HG03439 (cell line): ENCODE measurements around the gene MON1B.

Experiments used
- ATAC-seq: cut with Tn5 transposase; IDR thresholded peaks from one replicate; pipeline ENCODE4 v1.9.1; 2021; ENCODE audit warnings: mild to moderate bottlenecking, moderate library complexity; ENCODE audit not compliant: unreplicated experiment

The MON1B gene

DNA sequence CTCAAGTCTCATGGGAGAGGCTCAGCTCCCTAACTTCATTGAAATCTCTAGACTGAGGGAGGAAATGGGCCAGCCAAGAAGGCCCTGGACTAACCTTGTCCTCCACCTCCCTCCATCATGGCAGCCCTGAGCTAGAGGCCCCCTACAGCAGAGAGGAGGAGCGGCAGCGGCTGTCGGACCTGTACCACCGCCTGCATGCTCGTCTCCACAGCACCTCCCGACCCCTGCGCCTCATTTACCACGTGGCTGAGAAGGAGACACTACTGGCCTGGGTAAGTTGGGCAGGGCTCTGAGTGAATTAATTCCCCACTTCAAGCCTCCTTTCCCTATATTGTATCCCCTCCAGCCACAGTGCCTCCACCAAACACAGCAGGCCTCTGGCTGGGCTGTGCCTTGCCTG is 4.4 kb downstream of the MON1B start:
- ATAC-seq: no peak

DNA sequence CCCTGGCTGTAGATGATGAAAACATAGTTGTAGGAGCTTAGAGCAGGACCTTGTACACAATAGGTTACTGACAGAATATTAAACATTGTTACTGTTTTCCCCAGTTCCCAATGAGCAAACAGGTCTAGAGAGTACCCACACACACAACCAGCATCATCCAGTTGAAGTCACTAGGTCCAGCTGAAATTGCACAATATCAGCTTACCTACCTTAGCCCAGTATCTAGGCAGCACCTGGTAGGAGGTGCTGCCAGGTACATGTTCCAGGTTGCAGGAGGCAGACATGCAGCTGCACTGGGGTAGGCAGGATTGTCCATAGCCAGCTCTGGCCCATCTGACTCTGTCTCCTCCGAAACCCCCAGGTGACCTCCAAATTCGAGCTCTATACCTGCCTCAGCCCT is 6.8 kb downstream of the MON1B start:
- ATAC-seq: no peak

GRCh38 chr16:77199211-77199610 is 8.2 kb downstream of the MON1B start, which contains the start of gene SYCE1L:
SYCE1L (plus strand) TSS chr16:77199408; CDS start chr16:77199452, 44 bp downstream.
- ATAC-seq: no peak

GRCh38 chr16:77206533-77206932 is 15.5 kb downstream of the MON1B start:
- ATAC-seq: no peak

- no peak for ATAC-seq
Measured at GRCh38 chr16:77207030-77207429, 16.0 kb downstream of the MON1B start.

- ATAC-seq: no peak
Measured at GRCh38 chr16:77208382-77208781, 17.4 kb downstream of the MON1B start.

DNA sequence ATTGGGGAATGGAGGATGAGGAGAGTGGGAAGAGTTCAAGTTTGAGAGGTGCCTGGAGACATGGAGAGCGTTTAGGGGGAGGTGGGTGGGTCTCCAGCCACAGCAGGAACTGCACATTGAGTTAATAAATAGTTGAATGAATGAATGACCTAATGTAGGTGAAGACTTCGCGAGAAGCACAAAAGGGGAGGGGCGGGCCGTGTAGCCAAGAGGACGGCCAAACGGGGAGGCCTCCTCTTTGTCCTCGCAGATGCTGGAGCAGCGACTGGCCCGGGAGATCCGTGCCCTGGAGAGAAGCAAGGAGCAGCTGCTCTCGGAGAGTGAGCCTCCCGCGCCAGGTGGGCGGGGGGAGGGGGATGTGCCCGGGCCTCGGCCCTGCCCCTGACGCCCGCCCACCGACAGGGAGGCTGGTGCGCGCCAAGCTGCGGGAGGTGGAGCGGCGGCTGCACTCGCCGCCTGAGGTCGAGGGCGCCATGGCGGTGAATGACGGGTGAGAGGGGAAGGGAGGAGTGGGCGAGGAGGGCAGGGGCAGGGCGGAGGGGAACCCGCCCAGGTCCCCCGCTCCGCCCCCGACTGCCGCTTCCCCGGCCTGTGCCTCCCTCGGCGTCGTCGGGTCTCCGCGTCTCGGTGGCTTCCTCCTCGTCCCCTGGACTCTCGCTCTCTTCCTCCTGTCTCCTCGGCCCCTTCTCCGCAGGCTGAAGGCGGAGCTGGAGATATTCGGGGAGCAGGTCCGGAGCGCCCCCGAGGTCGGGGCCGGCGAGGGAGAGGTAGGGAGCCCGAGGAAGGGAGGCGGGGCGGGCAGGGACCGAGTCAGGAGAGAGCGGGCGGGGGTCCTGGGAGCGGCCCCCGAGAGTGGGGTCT is 21.1 kb downstream of the MON1B start:
- peak; percentile 56 for ATAC-seq

DNA sequence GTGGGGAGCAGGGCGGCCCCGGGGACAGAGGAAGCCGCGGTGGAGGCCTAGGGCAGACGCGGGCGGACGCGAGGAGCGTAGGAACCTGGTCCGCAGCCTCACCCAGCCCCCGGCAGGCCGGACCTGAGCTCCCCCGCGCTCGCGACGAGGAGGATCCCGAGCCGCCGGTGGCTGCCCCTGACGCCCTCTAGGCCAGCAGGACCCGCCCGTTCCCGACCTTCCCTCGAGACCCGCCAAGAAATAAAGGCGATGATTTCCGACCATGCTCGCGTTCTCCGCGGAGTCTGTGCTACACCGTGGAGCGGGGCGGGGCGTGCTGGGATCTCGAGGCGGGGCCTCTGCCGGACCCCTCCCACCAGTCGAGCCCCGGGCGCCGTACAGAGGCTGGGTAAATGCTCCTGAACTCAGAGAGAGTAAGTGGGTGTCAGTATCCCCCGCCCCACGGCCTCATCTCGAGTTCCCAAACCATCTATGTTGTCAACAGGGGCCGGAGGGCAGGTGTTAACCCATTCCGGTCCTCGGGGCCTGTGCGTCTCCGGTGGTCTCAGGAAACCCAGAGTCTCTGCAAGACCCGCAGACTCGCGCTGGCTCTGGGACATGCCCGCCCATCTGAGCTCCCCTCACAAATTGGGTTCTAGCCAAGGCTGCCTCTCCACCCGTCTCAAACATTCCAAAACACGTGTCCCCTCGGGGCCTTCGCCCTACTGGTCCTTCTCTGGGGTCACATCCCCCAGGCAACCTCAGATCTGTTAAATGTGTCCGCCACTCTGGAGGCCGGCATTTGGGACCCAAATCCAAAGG is 22.0 kb downstream of the MON1B start:
- ATAC-seq: peak; percentile 77

GRCh38 chr16:77213542-77214106 is 22.6 kb downstream of the MON1B start:
- no peak for ATAC-seq

DNA sequence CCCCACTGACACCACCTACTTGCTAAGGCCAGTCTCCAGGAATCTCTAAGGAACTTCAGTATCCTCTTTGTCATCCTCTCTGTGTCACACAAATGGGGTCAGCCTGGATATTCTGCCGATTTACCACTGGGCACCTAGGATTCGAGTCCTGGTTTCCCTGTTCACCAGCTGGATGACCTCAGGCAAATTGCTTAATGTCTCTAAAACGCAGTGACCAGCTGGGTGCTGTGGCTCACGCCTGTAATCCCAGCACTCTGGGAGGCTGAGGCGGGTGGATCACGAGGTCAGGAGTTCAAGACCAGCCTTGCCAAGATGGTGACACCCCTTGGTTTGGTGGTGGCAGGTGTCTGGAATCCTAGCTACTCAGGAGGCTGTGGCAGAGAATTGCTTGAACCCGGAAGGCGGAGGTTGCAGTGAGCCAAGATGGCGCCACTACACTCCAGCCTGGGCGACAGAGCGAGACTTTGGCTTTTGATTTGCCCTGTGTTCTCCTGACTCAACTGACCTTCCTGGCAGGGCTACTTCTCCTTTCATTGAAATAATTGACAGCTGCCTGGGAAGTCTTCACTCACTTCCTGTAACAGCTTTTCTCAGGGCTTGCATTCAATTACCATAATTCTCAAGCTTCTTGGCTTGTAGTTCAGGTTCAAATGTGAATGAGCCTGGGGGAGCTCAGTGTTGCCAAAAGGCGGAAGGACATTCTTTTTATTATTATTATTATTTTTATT is 23.6 kb downstream of the MON1B start:
- ATAC-seq: no peak

- ATAC-seq: no peak
Measured at GRCh38 chr16:77219437-77219836, 28.4 kb downstream of the MON1B start.

DNA sequence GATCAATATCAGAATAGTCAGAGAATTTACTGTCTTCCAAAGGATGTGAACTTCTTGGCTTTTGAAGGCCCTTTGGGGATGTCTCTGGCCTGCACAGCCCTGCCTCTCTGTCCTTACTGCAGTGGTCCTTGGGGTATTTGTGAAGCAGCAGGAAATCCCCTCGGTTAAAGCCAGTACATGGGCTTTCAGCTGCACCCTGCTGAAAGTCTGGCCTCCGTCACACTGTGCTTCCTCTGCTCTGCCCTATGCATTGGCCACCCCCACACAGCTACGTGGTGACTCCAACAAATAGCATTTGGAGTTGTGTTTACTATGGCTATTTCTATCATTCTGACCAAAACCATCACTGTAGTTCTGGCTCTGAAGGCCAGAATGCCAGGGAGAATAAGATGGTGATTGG is 29.4 kb downstream of the MON1B start:
- peak; percentile 66 for ATAC-seq

DNA sequence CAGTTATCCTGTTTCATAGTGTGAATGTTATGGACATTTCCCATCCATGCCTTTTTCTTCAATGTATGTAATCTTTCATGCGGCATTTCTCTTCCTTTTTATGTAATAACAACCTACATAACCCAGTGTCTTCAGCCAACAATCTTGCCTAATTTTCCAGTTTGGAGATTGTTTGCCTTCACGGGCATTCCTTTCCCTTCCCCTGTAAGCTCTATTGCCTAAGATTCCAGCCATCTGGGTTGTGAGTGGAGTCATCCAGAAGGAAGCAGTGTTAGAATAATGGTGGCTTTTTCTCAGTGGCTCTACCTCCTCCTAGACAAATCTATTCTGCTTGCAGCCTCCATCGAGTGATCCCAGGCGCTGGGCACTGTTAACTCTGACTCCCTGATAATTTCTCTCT is 30.5 kb downstream of the MON1B start:
- no peak for ATAC-seq

DNA sequence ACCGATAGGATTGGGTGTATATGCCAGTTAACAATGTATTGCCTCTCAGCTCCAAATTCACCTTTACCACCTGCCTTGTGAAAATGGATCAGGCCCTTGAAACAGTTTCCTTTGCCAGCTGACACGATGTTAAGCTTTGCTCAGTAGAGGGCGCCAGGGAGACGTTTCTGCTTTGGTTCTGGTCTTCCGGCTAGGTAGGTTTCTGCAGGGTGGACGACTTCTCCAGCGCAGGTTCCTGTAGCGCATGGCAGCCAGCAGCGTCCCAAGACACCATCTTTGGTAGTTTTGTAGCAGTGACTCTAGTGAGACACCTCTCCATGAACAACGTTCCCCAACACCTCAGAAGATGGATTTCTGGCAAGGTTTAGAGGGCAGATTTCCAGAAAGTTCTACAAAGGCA is 32.2 kb downstream of the MON1B start:
- ATAC-seq: no peak

DNA sequence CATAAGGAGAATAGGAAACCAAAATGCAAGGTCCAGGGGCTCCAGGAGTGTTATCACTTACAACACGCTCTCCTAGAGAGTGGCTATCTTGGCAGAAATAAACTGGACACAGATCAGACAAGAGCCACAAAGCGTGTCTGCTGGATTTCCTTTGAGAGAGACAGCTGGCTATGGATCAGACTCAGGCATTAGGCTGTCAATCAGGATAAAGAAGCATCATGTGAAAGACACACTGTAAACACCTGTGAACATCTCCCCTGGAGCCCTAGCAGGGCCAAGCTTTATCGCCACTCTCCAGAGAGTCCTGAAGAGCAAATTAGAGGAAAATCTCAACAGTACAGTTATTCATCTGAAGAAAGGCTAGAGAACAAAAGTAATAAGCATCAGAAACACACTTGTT is 34.2 kb downstream of the MON1B start:
- ATAC-seq: no peak

DNA sequence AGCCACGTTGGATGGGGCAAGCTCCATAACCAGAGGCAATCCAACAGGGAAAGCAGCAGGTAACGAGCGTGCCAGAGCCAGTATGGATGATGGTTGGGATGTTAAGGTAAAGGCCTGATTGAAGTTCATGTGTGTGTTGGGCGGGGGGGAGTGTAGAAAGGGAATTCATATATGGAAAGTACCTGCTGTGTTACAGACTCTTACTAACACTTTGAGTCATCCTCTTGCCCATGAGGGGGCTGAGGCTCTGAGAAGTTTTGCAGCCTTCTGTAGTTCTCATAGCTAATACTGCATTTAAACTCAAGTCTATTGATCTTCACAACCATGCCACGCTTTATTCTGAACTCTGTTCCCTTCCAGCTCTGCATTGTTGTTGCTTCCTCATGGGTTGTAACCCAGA is 36.8 kb downstream of the MON1B start:
- ATAC-seq: no peak

GRCh38 chr16:77231047-77231446 is 40.1 kb downstream of the MON1B start:
- ATAC-seq: no peak

GRCh38 chr16:77233799-77234519 is 43.0 kb downstream of the MON1B start:
- no peak for ATAC-seq

DNA sequence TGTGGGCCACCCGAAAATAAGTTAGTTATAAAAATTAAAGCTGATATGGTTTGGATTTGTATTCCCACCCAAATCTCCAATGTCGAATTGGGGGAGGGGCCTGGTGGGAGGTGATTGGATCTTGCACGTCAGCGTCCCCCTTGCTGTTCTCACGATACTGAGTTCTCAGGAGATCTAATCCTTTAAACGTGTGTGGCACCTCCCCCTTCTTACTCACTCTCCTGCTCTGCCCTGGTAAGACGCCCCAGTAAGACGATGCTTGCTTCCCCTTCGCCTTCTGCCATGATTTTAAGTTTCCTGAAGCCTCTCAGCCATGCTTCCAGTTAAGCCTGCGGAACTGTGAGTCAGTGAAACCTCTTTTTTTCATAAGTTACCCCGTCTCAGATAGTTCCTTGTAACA is 43.6 kb downstream of the MON1B start:
- ATAC-seq: no peak

GRCh38 chr16:77236063-77236511 is 45.1 kb downstream of the MON1B start:
- peak; percentile 99 for ATAC-seq
